Left ventricle myocardium inferior (tissue), 1 donor: ENCODE measurements around the gene TYW5. TPM values are rescaled to one million over a fixed set of nuclear protein-coding genes. Genes with fewer than 3 reads are reported as not detected.
A peak's percentile ranks its signal among the peaks of the same experiment; 100 is the strongest.

ENCODE experiments used
- DNase-seq: peaks from one replicate; pipeline ENCODE4 v3.0.0-alpha.2; 2020
- H3K27ac ChIP-seq: fragments of 200-600 bp; replicated peaks from 2 replicates; pipeline ENCODE4 v1.8.0; 2021
- H3K27me3 ChIP-seq: fragments of 200-600 bp; 2 replicates; pipeline ENCODE4 v1.8.0; 2021; ENCODE audit warnings: low read depth
- H3K36me3 ChIP-seq: fragments of 200-600 bp; 2 replicates; pipeline ENCODE4 v1.8.0; 2021
- H3K4me1 ChIP-seq: fragments of 200-600 bp; 2 replicates; pipeline ENCODE4 v1.8.0; 2021
- H3K4me3 ChIP-seq: fragments of 200-600 bp; 2 replicates; pipeline ENCODE4 v1.8.0; 2021; ENCODE audit warnings: mild to moderate bottlenecking, moderate library complexity
- H3K9me3 ChIP-seq: fragments of 200-600 bp; replicated peaks from 2 replicates; pipeline ENCODE4 v1.8.0; 2021
- intact Hi-C: fragments of 100-400 bp; cut with micrococcal nuclease; formaldehyde crosslinking; loops from one replicate; pipeline ENCODE4 v1.11.0; 2022
- total RNA-seq: library from RNA; stranded (reverse); fragmentation: NEBNext Ultra II Directional; extraction: Animal tissue kit (Norgen Biotek cat#: 25700); gene quantifications from one replicate; pipeline ENCODE4 v1.2.1, GENCODE V29; 2021
- TF ChIP-seq, protein P1 (sequence below): fragments of 200-600 bp; IDR thresholded peaks from 2 replicates; pipeline ENCODE4 v1.8.0; 2021; ENCODE audit warnings: antibody characterized with exemption, mild to moderate bottlenecking, borderline replicate concordance
- donor health status: DM: no; HTN: yes; CAD: no; lungs with severe emphysema.

Gene TYW5
- total RNA-seq, 1 donor from 2014 or later: 2.9 TPM

DNA sequence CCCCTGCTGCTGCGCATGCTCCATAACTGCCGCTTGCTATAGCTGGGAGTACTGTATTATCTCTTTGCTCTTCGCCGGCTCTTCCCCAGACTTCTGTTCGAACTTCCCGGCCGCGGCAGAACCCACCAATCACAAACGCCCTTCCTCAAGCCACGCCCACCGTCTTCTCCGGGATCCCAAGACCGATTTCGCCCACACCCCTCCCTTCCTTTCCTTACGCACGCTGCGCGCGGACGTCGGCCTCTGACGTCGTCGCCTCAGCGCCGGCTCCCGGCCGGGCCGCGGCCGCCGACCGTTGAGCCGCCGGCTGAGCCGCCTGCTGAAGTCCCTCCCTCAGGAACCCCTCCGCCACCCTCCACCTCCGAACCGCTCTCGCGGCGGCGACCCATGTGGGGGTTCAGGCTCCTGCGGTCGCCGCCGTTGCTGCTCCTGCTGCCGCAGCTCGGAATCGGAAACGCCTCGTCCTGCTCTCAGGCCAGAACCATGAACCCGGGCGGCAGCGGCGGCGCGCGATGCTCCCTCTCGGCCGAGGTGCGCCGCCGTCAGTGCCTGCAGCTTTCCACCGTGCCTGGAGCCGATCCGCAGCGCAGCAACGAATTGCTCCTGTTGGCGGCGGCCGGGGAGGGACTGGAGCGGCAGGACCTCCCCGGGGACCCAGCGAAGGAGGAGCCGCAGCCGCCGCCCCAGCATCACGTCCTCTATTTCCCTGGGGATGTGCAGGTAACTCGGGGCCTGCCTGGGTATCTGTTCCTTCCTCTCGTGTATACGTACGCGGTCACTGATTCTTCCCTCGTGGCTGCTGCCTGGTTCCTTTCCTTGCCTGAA, 44.0 kb downstream of the TYW5 start, which contains the start of gene C2orf69:
TSS of gene C2orf69 (plus strand) at position 242 of the 825 bp plus-strand sequence. CDS start at position 388, 146 bp downstream.
- Histone ChIP-seq H3K27me3 (no peaks in the 10 kb centered on the region), H3K4me1 (peaks cover 36% of the 10 kb centered on the region), H3K4me3 (peak within 1 kb of the TSS; percentile 81), H3K27ac (peak within 1 kb of the TSS; percentile 97), H3K36me3 (peaks cover 5% of the 10 kb centered on the region), H3K9me3 (no peaks in the 10 kb centered on the region)
- TF ChIP-seq, protein P1, sequence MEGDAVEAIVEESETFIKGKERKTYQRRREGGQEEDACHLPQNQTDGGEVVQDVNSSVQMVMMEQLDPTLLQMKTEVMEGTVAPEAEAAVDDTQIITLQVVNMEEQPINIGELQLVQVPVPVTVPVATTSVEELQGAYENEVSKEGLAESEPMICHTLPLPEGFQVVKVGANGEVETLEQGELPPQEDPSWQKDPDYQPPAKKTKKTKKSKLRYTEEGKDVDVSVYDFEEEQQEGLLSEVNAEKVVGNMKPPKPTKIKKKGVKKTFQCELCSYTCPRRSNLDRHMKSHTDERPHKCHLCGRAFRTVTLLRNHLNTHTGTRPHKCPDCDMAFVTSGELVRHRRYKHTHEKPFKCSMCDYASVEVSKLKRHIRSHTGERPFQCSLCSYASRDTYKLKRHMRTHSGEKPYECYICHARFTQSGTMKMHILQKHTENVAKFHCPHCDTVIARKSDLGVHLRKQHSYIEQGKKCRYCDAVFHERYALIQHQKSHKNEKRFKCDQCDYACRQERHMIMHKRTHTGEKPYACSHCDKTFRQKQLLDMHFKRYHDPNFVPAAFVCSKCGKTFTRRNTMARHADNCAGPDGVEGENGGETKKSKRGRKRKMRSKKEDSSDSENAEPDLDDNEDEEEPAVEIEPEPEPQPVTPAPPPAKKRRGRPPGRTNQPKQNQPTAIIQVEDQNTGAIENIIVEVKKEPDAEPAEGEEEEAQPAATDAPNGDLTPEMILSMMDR: no peak
- intact Hi-C loops: no loop called here
- peak; percentile 96 for DNase-seq

GRCh38 chr2:199910338-199911051, 44.8 kb downstream of the TYW5 start:
- no peaks in the 10 kb centered on the region for H3K36me3 ChIP-seq
- peak overlapping the region; percentile 97 for H3K27ac ChIP-seq
- no peaks in the 10 kb centered on the region for H3K9me3 ChIP-seq
- peaks cover 36% of the 10 kb centered on the region for H3K4me1 ChIP-seq
- peak overlapping the region; percentile 81 for H3K4me3 ChIP-seq
- DNase-seq: no peak
- TF ChIP-seq, protein P1: no peak
- H3K27me3 ChIP-seq: no peaks in the 10 kb centered on the region
- intact Hi-C loops: no loop called here

DNA sequence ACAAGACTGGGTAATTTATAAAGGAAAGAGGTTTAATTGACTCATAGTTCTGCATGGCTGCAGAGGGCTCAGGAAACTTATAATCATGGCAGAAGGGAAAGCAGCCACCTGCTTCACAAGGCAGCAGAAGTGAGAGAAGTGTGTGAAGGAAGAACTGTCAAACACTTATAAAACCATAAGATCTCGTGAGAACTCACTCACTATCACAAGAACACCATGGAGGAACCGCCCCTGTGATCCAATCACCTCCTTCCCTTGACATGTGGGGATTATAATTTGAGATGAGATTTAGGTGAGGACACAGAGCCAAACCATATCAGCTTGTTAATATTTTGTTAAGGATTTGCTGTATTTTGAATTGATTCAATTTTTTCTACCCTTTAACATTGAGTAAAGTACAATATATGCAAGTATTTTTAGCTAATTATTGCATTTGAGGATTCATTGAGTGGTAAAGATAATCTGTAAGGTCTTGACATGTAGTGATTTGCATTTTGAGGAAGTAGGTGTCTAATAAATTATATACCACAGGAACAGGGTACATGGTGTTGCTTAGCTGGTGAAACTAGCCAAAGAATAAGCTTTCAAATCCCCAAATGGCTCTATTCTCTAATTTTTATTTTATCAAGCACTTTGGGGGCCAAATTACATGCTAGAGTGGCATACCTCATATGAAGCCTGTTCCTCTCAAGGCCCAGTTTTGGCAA, 48.1 kb downstream of the TYW5 start:
- H3K27ac ChIP-seq: no peak overlapping the region
- no peaks in the 10 kb centered on the region for H3K9me3 ChIP-seq
- intact Hi-C loops: no loop called here
- TF ChIP-seq, protein P1: no peak
- no peak overlapping the region for H3K4me3 ChIP-seq
- H3K27me3 ChIP-seq: no peaks in the 10 kb centered on the region
- no peaks in the 10 kb centered on the region for H3K36me3 ChIP-seq
- peaks cover 17% of the 10 kb centered on the region for H3K4me1 ChIP-seq
- no peak for DNase-seq

DNA sequence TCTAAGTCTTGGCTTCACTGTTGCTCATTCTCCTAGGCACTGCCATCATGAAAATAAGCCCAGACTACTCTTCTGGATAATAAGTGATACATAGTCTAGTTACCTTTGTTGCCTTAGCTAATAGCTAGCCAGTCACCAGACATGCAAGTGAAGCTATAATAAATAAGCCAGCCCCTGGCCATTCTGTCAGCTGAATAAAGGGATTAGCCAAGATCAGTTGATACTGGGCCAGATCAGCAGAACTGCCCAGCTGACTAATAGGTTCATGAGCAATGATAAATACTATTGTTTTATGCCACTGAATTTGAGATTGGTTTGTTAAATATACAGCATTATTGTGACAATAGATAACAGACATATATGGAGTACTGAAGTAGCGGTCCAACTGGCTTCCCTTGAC, 52.2 kb downstream of the TYW5 start:
- Histone ChIP-seq H3K36me3 (no peaks in the 10 kb centered on the region), H3K27ac (no peak overlapping the region), H3K4me1 (no peaks in the 10 kb centered on the region), H3K4me3 (no peak overlapping the region), H3K27me3 (no peaks in the 10 kb centered on the region), H3K9me3 (no peaks in the 10 kb centered on the region)
- TF ChIP-seq, protein P1: no peak
- no peak for DNase-seq
- intact Hi-C loops: no loop called here

DNA sequence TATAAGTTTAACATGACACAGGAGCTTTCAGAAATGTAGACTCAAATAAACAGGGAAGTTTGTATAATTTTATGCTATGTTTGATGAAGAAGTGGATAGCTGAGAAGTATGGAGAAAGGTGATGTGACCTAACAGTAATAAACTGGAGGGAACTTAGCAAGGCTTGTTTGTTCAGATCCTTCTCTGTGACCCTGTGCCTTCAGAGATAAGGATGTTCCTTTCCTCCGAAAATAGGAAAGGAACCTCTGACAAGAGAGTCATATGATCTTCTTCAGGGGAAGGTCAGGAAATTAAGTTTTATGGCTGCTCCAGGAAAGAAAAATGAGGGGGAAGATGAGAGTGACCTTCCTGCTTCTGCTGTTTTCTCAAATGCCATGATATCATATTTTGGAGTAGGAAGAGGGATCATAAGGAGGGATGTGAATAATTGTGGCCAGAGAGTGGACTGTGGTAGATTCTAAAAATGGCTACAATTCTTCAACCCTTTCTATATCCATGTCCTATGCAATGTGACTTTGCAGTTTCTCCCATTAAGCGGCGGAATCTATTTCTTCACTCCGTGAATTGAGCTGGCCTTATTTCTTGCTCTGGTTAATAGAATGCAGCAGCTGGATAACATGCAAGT, 52.7 kb downstream of the TYW5 start:
- no peaks in the 10 kb centered on the region for H3K9me3 ChIP-seq
- TF ChIP-seq, protein P1: no peak
- H3K27ac ChIP-seq: no peak overlapping the region
- intact Hi-C loops: no loop called here
- no peaks in the 10 kb centered on the region for H3K27me3 ChIP-seq
- no peaks in the 10 kb centered on the region for H3K4me1 ChIP-seq
- no peak overlapping the region for H3K4me3 ChIP-seq
- no peaks in the 10 kb centered on the region for H3K36me3 ChIP-seq
- DNase-seq: no peak
